Chondrocyte (in vitro differentiated cells): ENCODE data around the gene YIF1A. TPM values are rescaled to one million over a fixed set of nuclear protein-coding genes. Genes with fewer than 3 reads are reported as not detected.

ENCODE experiments used
- DNase-seq: peaks from one replicate; pipeline ENCODE4 v3.0.0; 2021; ENCODE audit warnings: mixed read lengths, low spot score
- H3K27ac Mint-ChIP-seq: one replicate; pipeline ENCODE4 v1.8.0; 2021; ENCODE audit warnings: mild to moderate bottlenecking, moderate library complexity, mixed read lengths; ENCODE audit not compliant: unreplicated experiment
- H3K27me3 Mint-ChIP-seq: 2 replicates; pipeline ENCODE4 v1.8.0; 2021; ENCODE audit warnings: low read depth, mixed read lengths
- H3K36me3 Mint-ChIP-seq: 2 replicates; pipeline ENCODE4 v1.8.0; 2021; ENCODE audit warnings: low read depth, mixed read lengths
- H3K4me1 Mint-ChIP-seq: 2 replicates; pipeline ENCODE4 v1.8.0; 2021; ENCODE audit warnings: low read depth, mild to moderate bottlenecking, mixed read lengths
- H3K4me3 Mint-ChIP-seq: one replicate; pipeline ENCODE4 v1.8.0; 2021; ENCODE audit warnings: mild to moderate bottlenecking, moderate library complexity, mixed read lengths; ENCODE audit not compliant: unreplicated experiment
- H3K9me3 Mint-ChIP-seq: 2 replicates; pipeline ENCODE4 v1.8.0; 2021; ENCODE audit warnings: low read depth, mixed read lengths
- CTCF ChIP-seq: fragments of 200-600 bp; sonication (generic); IDR thresholded peaks from 2 replicates; pipeline ENCODE4 v1.5.0; 2021; ENCODE audit warnings: antibody characterized with exemption, mild to moderate bottlenecking, moderate library complexity
- total RNA-seq: library from RNA; stranded (reverse); gene quantifications from 3 replicates; pipeline ENCODE4 v1.2.1, GENCODE V29; 2021

YIF1A gene
- total RNA-seq, 1 donor from 2014 or later: 193 TPM

GRCh38 chr11:66331542-66332370, 42.8 kb upstream of the YIF1A start:
- no peak for TF ChIP-seq CTCF
- peaks cover 3% of the 10 kb centered on the region for H3K36me3 Mint-ChIP-seq
- no peaks in the 10 kb centered on the region for H3K9me3 Mint-ChIP-seq
- no peaks in the 10 kb centered on the region for H3K27me3 Mint-ChIP-seq
- H3K4me1 Mint-ChIP-seq: peaks cover 35% of the 10 kb centered on the region
- peak; percentile 58 for DNase-seq
- H3K27ac Mint-ChIP-seq: no peak overlapping the region
- no peak overlapping the region for H3K4me3 Mint-ChIP-seq

- DNase-seq: peak; percentile 85
- Mint-ChIP-seq H3K9me3 (no peaks in the 10 kb centered on the region), H3K4me3 (no peak overlapping the region), H3K36me3 (peaks cover 3% of the 10 kb centered on the region), H3K27ac (no peak overlapping the region), H3K4me1 (peaks cover 34% of the 10 kb centered on the region), H3K27me3 (no peaks in the 10 kb centered on the region)
- no peak for TF ChIP-seq CTCF
Measured at GRCh38 chr11:66330931-66331330, 42.0 kb upstream of the YIF1A start.

- no peak for TF ChIP-seq CTCF
- no peak for DNase-seq
- Mint-ChIP-seq H3K4me3 (no peak overlapping the region), H3K9me3 (no peaks in the 10 kb centered on the region), H3K4me1 (peaks cover 43% of the 10 kb centered on the region), H3K27me3 (no peaks in the 10 kb centered on the region), H3K36me3 (peaks cover 3% of the 10 kb centered on the region), H3K27ac (no peak overlapping the region)
Measured at GRCh38 chr11:66329165-66329673, 40.3 kb upstream of the YIF1A start.

- TF ChIP-seq CTCF: peak; percentile 99
- Mint-ChIP-seq H3K4me3 (no peak overlapping the region), H3K36me3 (peaks cover 3% of the 10 kb centered on the region), H3K9me3 (no peaks in the 10 kb centered on the region), H3K4me1 (peaks cover 47% of the 10 kb centered on the region), H3K27me3 (no peaks in the 10 kb centered on the region), H3K27ac (peak overlapping the region; percentile 90)
- DNase-seq: no peak
Measured at GRCh38 chr11:66328302-66329144, 39.6 kb upstream of the YIF1A start.

- Mint-ChIP-seq H3K9me3 (no peaks in the 10 kb centered on the region), H3K36me3 (peaks cover 3% of the 10 kb centered on the region), H3K27me3 (no peaks in the 10 kb centered on the region), H3K4me1 (peaks cover 47% of the 10 kb centered on the region), H3K4me3 (no peak overlapping the region), H3K27ac (peak overlapping the region; percentile 90)
- no peak for TF ChIP-seq CTCF
- DNase-seq: no peak
Measured at GRCh38 chr11:66328031-66328301, 39.0 kb upstream of the YIF1A start.
